Measurements from ENCODE around the gene ZGPAT. TPM values are rescaled to one million over a fixed set of nuclear protein-coding genes. Genes with fewer than 3 reads are reported as not detected.

ZGPAT gene
- total RNA-seq, 1 experiment from 2014 or later, result 27.6 TPM

DNA sequence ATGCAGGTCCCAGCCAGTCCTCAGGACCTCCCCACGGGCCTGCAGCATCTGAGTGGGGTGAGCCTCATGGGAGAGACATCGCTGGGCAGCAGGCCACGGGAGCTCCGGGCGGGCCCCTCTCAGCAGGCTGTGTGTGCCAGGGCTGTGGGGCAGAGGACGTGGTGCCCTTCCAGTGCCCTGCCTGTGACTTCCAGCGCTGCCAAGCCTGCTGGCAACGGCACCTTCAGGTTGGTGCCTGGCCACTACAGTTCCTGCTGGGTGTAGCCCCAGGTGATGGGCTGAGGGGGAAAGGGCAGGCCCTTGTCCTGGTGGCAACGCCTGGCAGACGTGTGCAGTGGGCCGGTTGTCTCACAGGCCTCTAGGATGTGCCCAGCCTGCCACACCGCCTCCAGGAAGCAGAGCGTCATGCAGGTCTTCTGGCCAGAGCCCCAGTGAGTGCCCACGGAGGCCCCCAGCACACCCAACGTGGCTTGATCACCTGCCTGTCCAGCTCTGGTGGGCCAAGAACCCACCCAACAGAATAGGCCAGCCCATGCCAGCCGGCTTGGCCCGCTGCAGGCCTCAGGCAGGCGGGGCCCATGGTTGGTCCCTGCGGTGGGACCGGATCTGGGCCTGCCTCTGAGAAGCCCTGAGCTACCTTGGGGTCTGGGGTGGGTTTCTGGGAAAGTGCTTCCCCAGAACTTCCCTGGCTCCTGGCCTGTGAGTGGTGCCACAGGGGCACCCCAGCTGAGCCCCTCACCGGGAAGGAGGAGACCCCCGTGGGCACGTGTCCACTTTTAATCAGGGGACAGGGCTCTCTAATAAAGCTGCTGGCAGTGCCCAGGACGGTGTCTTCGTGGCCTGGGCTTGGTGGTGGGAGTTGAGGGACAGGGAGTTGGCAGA, 12.2 kb upstream of the ZGPAT start:
- H3K79me1 ChIP-seq (ENCODE audit: insufficient read depth, low read depth, low read length, poor library complexity, severe bottlenecking), result no peaks in the 10 kb centered on the region
- no peak overlapping the region for H2BK5ac ChIP-seq (ENCODE audit: insufficient read length, low read length)
- TF ChIP-seq CTCF (conservative IDR thresholded peaks at IDR 0.05), result no peak
- H3K4me2 ChIP-seq (ENCODE audit: insufficient read depth, insufficient read length, low read length), result no peak overlapping the region
- H3K4ac ChIP-seq (ENCODE audit: low read depth, low read length), result no peak overlapping the region
- Mint-ChIP-seq H3K4me3 (peak overlapping the region in 1 of 2 experiments; percentile 35; a peak in 1 of 5 replicates), H3K27me3 (ENCODE audit: low read depth) (peaks cover 6% of the 10 kb centered on the region), H3K36me3 (ENCODE audit: insufficient read depth in 1 of 3, low read depth in 3 of 3) (peaks cover 14 to 20% (median 17%) of the 10 kb centered on the region in 3 experiments; a peak in 6 of 7 replicates), H3K4me1 (peaks cover 2 to 10% of the 10 kb centered on the region in 2 experiments), H3K9me3 (peaks cover 3 to 5% of the 10 kb centered on the region in 2 experiments; a peak in 3 of 5 replicates), H3K27ac (peak overlapping the region in 2 of 3 experiments; percentile 61 to 82; a peak in 2 of 7 replicates)
- H3K56ac ChIP-seq (ENCODE audit: insufficient read length, low read depth, low read length), result no peak overlapping the region
- H2AK5ac ChIP-seq (ENCODE audit: insufficient read length, low read length), result no peak overlapping the region
- H3K4me1 ChIP-seq (ENCODE audit: insufficient read depth, low read length), result no peaks in the 10 kb centered on the region
- no peak overlapping the region for H2BK20ac ChIP-seq (ENCODE audit: low read depth, low read length, poor library complexity, severe bottlenecking)
- no peak overlapping the region for H3T11ph ChIP-seq (ENCODE audit: low read length)
- no peaks in the 10 kb centered on the region for H3K79me2 ChIP-seq (ENCODE audit: insufficient read depth, low read length)
- no peak overlapping the region for H4K8ac ChIP-seq (replicated peaks; ENCODE audit: insufficient read length, low read depth, low read length)
- no peak for DNase-seq
- H3K9me3 ChIP-seq (ENCODE audit: control insufficient read depth, low read depth, low read length), result no peaks in the 10 kb centered on the region
- no peak overlapping the region for H2BK15ac ChIP-seq (ENCODE audit: low read depth, low read length)
- H3K23me2 ChIP-seq (ENCODE audit: insufficient read length, low read depth, low read length, poor library complexity, severe bottlenecking), result peaks cover 4% of the 10 kb centered on the region
- H2BK12ac ChIP-seq (ENCODE audit: insufficient read length, low read depth, low read length), result no peak overlapping the region
- H4K5ac ChIP-seq (ENCODE audit: insufficient read length, low read depth, low read length), result no peak overlapping the region
- H4K20me1 ChIP-seq (ENCODE audit: control insufficient read depth, insufficient read depth, insufficient read length), result no peaks in the 10 kb centered on the region
- no peak overlapping the region for H2AFZ ChIP-seq (ENCODE audit: low read length)
- no CpG with 5 or more reads among the region's 25 CpGs for WGBS (ENCODE audit: extremely low coverage, insufficient read length, low lambda C conversion rate)
- H2BK120ac ChIP-seq (ENCODE audit: low read depth, low read length, poor library complexity, severe bottlenecking), result no peak overlapping the region
- no peak overlapping the region for H4K91ac ChIP-seq (ENCODE audit: insufficient read length, low read depth, low read length)
- H3K18ac ChIP-seq (ENCODE audit: insufficient read length, low read depth, low read length), result no peak overlapping the region
- no peak overlapping the region for H3K23ac ChIP-seq (ENCODE audit: insufficient read length, low read depth, low read length)
- no peak overlapping the region for H3K14ac ChIP-seq (ENCODE audit: insufficient read depth, low read length)
- no peak overlapping the region for H3K27ac ChIP-seq (ENCODE audit: insufficient read length, low read depth, low read length)
- H3K27me3 ChIP-seq (ENCODE audit: insufficient read depth, low read length), result no peaks in the 10 kb centered on the region
- no peak overlapping the region for H3K9ac ChIP-seq (ENCODE audit: extremely low read depth, insufficient read length, low read length)

Data from H9 (cell line).